GM19351 (cell line): ENCODE results near the gene TSHZ2.
A peak's percentile ranks its signal among the peaks of the same experiment; 100 is the strongest.

Experiments
- ATAC-seq: cut with Tn5 transposase; IDR thresholded peaks from one replicate; pipeline ENCODE4 v1.9.1; 2021; ENCODE audit warnings: mild to moderate bottlenecking, moderate library complexity; ENCODE audit not compliant: unreplicated experiment

TSHZ2 gene

DNA sequence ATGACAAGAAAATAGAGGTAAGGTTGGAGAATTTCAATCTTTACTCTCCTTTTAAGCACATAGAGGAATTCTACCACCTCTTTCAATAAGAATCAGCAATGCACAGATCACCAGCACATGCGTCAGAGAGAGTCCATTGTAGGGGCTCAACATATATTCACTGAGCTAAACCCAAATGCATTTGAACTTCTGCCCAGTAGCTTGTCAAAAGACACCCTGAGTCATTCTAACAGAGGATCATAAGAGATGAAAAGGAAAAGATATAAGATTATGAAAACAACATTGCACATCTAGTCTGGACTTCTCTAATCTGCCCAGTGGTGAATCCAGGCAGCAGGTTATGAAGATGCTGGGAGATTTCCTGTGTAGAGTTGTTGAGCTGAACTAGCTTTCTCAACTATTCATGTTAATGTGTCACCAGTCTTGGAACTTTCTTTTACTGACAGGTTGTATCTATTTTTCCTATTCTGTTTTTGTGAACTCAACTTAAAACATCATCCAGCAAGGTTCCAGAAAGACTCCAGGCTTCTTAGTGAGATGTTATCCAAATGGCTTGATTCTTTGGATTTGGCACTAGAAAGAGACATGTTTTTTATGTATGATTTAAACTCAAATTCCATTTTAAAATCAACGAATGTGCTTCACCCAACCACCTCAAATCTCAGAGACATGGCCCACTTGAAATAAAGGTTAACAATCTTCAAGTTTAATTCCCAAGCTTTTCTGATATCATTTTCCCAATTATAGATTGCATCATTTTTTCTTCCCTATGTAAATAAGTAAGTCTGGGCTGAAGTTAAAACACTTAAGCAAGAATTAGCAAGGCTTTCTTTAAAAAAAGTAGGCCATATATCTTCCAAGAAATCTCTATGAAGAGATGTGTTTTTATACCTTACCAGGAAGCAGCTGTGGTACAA lies 89.3 kb downstream of the TSHZ2 start:
- ATAC-seq: no peak

DNA sequence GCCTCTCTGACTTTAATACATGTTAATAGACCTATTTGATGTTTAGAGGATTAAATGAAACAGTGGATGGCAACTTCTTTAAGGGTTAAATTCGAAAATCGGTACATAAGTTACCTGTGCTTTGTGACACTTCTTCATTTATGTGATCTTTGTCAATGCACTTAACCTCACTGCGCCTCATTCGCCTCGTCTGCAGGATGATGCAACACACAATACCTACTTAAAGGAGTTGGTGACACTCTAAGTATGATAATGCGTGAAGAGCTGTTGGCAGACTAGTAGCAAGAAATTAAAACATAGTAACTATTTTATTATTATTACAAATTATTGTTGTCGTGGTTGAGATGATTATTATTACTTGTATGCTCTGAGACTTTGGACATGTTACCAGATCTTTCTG lies 92.8 kb downstream of the TSHZ2 start:
- ATAC-seq: no peak

DNA sequence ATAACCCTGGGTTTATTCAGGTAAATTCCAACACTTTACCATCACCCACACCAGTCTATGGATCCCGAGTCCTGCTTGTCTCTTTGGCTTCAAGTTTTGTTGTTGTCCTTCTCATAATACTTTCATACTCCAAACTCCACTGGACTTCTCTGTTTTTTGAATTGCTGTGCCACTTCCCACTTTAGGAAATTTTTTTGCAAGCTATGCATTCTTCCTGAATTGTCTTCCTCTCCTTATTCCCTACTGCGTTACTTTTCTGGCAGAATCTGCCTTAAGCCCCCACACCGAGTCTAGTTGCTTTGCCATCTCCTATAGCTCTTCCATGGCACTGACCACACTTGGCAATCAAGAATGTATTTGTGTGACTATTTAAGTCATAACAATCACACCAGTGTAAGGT lies 96.1 kb downstream of the TSHZ2 start:
- no peak for ATAC-seq

DNA sequence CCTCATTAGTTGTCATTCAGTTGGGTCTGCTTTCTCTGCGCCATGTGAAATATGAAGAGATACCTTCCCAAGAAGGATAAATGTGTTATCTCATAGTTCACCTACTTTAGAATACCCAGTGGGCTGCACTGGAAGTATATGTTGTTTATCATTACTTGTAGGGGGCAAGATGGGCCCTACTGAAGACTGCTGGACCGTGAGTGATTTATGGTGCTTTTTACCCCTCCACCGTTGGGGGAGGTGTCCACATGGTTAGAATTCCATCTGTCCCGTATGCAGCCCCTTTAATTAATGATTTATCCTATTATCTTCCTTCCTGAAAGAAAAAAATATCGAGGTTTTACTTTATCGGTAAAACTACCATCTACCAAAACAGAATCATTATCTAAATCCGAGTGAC lies 97.0 kb downstream of the TSHZ2 start:
- ATAC-seq: no peak

DNA sequence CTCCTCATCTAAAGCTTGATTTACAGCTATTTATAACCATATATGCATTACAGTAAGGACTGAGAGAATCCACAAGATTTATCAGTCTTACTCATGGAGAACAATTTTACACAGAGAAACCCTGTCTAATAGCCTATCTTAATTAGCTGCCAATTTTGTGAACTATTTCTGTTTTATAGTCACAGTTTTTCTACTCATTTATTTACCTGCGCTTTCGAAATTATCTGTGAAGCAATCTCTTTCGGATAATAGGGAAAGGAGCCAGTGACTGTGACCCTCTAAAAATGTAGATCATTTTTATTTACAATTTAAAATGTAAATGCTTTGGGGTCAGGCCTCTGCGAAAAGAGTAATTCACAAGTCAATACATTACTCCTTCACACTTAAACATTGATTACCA lies 98.1 kb downstream of the TSHZ2 start:
- ATAC-seq: no peak

DNA sequence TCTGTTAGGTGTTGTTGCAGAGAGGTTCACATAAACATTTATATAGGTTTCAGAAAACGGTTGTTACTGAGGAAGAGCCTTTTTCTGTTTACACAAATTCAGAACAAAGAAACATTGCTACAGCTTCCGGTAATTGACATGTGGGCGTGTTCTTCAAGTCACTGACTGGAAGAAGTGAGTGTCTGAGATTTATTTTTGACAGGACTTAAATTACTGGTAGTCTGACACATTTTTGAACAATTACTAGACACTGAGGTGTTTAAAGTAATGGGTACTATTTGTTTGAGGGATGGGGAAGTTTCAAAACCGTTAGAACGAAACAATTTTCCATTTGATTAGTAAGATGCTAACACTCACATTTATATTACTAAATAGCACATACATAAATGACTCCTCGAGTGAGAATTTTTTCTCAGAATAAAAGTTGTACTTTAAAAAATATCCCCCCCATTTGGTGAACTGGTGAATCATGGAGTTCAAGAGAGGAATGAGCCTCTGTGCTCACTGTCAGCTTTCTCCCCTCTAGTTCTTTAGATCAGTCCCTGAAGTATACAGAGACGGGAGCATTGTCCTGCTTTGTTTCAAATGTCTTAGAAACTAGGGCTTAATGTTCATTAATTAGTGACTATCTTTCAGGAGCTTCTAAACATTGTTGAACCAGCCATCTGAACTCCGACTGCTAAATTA lies 98.7 kb downstream of the TSHZ2 start:
- ATAC-seq: peak; percentile 54

DNA sequence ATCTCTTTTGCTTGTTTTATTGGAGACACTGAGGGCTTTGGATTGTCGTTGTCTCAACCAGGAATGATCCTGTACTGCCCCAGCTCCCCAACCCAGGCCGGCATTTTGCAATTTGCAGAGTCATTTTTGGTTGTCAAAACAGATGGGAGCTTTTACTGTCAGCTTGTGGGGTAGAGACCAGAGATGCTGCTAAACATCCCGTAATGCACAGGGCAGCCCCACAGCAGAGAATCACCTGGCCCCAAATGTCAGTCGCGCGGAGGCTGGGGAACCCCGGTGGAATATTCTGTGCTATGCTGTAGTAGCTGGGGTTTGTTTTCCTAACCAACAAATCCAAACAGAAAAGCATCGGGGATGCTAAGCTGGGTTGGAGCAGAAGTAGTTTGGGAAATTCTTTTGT lies 99.7 kb downstream of the TSHZ2 start:
- ATAC-seq: no peak

DNA sequence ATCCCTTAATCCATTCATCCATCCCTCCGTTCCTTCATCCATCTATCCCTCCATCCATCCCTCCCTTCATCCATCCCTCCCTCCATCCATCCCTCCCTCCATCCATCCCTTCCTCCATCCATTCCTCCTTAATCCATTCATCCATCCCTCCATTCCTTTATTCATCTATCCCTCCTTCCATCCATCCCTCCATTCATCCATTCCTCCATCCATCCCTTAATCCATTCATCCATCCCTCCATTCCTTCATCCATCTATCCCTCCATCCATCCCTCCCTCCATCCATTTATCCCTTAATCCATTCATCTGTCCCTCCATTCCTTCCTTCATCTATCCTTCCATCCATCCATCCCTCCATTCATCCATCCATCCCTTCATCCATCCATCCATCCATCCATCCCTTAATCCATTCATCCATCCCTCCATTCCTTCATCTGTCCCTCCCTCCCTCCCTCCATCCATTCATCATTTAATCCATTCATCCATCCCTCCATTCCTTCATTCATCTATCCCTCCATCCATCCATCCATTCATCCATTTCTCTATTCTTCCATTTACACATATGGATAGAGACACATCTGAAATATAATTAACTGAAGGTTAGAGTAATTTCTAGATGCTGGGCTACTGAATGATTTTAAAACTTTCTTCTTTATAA lies 100.9 kb downstream of the TSHZ2 start:
- no peak for ATAC-seq

DNA sequence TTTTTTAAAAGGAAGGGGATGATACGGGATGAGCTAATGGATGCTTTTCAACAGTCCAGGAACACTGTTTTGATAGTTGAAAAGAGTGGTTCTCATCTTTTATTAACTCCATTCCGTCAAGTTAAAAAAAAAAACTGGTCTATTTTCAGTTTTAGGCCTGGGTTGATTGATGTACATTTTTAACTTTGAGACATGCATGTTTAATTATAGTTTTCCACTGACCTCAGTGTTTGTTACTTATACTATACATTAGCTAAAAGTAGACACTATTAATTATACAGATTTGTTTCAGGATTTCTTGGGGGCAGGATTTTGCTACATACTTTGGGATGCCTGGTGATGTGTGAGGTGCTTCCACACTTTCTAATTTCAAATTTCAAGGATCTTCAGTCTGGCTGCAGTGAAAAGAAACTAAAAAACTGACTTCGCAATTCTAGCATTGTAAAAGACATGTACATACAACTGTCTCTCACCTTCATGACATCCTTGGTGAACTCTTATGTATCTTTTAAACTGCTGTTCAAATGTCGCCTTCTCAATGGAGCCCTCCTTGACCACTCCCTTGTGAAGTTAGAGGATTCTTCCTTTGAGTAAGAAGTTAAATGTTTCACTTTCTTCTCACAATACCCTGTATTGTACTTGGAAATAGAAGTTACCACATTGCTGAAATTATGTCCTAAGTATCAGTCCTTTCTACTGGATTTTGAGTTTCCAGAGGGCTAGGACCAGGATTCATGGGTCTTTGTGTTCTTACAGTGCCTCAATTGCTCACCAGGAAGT lies 101.7 kb downstream of the TSHZ2 start:
- ATAC-seq: no peak

DNA sequence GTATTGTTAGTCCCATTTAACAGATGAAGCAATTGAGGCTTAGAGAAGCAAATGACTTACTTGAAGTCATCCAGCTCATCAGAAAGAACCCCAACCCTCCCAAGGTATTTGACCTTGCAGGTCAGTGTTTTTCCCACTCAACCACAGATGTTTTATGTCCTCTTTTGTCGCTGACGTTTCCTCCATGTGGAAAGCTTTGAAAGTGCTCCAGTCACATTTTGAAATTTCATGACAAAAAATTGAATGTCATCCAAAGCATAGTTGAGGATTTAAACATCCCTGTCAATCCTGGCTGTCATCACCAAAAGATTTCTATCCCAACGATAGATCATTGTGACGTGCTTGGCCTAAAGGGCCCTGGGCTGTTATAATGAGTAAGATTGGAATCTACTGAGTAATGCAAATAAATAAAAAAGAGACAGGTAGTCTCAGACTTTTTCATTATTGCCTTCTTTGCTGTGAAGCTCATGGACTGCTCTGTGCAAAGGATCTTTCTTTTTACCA lies 102.7 kb downstream of the TSHZ2 start:
- no peak for ATAC-seq

DNA sequence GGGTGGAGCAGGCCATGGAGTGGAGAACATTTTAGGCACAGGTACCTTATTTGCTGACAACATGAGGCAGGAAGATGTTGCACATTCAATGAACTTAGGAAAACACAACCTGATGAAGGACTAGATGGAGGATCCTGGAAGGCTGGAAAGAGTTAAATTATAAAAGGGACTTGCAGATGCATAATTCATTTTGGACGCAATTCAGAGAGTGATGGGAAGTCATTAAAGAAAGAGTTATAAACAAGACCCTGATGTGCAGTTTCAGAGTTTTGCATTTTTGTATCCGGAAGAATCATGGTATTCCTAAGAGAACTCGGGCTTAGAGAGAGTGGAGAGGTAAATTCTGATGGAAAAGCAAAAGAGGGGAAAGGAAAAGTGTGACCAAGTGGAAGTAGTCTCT lies 104.5 kb downstream of the TSHZ2 start:
- ATAC-seq: no peak

DNA sequence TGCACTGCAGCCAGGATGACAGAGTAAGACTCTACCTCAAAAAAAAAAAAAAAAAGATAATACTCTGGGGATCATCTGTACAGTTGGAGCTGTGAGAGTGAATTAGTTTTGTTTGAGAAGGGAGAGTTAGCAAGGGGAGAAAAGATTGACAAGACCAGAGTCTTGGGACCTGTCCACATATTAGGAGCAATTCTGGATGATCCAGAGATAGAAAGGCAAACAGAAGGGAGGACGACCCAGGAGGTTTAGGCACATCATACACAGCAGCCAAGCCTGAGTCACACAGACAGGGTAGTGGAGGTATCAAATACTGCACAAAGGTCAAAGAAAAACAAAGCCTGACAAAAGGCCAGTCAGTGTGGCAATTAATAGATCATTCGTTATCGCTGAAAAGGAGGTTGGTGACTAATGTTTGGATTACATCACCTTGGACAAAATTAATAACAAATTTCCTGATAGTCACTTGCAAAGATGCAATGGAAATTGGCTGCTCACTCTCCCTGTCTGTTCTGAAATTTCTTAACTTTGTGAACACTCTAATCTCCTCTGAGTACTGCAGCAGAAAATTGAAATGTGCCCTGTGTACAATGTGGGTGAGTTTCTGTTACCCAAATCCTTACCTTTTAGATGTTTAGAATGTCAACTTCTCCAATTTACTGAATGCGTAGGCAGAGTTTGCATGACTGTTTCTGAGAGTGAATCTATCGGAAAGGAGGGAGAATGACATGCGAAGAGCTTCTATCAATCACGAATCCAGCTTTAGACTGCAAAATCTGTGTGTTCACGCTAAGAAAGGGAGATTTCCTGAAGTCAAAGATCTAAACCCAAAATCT lies 105.4 kb downstream of the TSHZ2 start:
- peak; percentile 52 for ATAC-seq

DNA sequence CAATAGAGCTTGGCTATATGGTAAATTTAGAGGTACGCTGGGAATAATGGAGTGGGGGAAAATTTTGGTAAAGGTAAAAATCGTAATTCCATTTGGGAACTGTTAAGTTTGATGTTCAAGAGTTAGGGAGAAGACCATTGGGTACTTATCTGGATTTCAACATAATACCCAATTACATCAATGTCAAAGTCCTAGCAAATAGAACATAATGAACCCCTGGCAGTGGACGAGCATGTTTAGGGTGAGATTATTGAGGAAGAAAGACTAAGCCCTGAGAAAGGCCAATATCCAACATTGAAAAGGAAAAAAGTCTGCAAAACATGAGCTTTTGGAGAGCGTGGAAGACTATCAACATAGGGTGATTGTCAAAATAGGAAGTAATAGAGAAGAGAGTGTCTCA lies 106.6 kb downstream of the TSHZ2 start:
- no peak for ATAC-seq

DNA sequence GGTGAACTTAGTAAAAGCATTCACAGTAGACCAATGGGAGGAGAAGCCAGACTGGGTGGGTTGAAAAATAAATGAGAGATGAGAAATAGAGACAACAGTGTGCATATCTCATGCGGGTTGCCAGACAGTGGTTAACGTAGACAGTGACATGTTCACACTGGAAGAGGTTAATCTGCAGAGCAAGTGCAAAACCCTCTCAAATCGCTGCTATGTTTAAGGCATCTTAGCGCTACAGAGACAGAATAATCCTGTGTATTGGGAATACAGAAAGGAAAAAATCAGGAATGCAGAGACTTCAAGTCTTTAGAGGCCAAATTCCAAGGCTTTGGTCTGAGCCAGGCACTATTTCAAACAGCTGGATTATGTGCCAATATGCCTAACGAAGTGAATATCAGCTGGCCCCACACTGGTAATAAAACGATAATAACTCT lies 107.1 kb downstream of the TSHZ2 start:
- no peak for ATAC-seq

DNA sequence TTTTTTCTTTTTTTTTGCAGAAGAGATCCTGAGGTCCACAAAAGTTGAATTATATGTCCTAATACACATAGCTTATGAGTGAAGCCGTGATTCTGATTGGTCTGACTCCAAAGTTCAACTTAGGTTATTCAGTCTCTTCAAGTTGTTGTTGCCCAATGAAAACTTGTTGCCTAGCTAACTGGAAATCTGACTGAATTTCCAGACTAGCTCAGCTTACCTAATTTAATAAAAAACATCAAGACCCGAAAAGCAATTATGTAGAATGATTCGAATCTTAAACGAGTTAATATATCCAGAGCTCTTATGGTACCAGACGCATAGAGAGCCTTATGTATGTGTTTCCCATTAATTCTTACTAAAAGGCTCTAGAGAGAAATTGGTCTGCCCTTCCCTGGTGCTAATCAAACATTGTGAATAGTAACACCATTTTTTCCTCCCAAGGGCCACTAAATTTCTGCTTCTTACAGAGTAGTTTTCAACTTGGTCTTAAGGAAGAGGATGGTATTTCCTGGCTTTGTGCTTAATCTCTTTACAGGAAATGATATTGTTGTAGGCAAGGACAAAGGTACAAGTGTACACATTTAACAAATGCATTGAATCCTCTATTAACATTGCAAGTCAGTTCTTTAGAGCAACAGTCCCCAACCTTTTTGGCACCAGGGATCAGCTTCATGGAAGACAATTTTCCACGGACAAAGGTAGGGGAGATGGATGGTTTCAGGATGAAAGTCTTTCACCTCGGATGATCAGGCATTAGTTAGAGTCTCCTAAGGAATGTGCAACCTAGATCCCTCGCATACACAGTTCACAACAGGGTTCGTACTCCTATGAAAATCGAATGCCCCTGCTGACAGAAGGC lies 107.9 kb downstream of the TSHZ2 start:
- no peak for ATAC-seq

DNA sequence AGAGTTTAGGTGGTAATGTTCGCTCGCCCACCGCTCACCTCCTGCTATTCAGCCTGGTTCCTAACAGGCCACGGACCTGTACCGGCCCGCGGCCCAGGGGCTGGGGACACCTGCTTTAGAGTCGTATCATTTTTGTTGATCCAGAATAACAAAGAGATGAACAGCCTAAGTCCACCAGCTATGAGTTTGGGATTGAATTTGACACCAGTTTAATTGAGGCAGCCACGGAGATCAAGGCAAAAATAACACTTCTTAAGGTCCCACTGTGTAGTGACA lies 108.5 kb downstream of the TSHZ2 start:
- no peak for ATAC-seq

DNA sequence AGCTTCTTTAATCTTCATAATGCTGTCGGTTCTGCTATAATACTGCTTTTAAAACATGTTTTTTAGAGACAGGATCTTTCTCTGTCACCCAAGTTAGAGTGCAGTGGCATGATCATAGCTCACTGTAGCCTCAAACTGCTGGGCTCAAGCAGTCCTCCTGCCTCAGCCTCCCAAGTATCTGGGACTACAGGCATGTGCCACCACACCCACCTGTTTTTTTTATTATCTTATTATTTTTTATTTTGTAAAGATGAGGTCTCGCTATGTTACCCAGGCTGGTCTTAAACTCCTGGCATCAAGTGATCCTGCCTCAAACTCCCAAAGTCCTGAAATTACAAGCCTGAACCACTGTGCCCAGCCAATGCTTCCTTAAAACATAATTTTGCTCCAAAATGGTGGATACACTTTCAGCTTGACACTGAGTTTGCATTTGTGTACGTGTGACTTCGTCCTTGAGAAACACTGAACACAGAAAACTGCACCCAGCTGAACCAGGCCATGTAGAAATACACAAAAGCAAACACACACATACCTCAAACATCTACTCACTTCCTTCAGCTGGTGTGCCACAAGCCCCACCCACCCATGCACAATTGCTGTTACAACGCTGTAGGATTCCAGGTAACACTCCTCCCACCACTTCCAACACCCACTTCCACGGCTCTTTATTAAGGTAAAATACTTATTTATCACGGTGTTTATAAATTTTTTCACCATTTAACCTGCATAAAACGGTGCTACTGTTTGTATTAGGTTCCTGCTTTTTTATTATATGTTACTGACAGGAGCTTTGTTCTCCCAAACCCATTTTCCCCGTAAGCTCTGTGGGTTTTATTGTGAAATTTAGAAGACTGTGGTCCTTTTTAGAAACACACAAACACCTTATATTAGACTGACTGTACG lies 109.1 kb downstream of the TSHZ2 start:
- ATAC-seq: no peak
